Endometrium (tissue), 2 donors: Measurements from ENCODE around the gene PRIM2.
"Not testable (repeated sequence)": the region's sequence is repeated elsewhere in the genome, so short reads cannot be mapped to it uniquely, and the experiment has no call there.

Experiments used
- FAIRE-seq: peaks from 2 replicates; lab custom pipeline; 2012; peaks lifted over from hg19 to GRCh38; lab: Jason Lieb, UNC
- donor health status: control.
- donor health status: control.

The PRIM2 gene

DNA sequence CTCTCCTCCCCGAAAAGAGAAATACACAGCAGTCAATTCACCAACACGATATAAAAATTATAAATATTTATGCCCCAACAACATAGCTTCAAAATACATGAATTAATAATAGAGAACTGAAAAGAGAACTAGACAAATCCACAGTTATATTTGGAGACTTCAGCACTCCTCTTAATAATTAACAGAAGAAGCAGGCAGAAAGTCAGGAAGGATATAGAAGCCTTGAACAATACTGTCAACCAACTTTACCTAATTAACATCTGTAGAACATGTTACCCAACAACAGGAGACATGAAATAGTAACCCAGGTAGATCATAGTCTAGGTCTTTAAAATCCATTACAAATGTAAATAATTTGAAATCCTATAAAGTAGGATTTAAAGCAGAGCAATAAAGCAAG is 293.2 kb downstream of the PRIM2 start:
- not testable (repeated sequence) for FAIRE-seq

DNA sequence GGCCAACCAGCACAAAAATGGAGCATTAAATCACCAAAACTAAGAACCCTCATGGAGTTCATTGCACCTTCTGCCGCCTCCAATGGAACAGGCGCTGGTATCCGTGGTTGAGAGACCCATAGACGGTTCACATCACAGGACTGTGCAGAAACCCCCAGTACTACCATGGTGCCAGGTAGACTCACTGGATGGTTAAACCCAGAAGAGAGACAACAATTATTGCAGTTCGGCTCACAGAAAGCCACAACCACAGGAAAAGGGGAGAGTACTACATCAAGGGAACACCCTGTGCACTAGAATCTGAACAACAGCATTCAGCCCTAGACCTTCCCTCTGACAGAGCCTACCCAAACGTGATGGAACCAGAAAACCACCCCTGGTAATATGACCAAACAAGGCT is 301.5 kb downstream of the PRIM2 start:
- not testable (repeated sequence) for FAIRE-seq

DNA sequence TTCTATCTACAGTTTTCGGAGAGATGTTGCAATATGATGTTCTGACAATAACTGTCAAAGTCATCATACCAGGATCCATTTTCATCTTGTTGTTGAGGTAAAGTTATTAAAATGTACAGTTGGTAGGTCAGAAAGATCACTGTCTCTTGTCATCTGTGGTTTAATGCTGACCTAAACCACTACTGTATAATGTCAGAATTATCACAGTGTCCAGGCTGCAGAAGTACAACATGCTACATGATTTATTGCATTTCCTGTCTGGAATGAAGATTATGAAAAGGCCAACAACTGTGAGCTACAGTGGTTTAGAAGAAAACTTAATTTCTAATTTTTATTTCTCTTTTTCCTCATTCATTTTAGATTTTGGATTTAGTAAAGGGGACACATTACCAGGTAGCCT is 314.3 kb downstream of the PRIM2 start:
- not testable (repeated sequence) for FAIRE-seq

DNA sequence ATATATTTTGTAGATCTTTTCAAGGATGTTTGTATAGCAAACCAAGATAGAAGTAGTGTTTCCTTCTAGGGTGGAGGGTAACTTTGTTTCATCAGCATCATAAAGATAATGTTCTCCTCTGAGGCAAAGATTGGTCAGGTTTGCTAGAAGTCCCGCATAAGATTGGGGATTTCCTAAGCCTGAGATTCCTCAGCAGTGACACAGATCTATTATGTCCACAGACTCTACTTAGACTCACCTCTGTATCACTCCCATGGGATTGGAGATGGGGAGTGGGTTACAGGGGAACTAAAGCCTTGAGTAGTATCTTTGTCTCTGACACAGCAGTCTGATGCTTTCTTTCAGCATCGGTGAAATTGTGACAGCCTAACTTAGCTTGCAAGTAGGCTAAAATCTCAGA is 341.1 kb downstream of the PRIM2 start:
- FAIRE-seq = not testable (repeated sequence)

DNA sequence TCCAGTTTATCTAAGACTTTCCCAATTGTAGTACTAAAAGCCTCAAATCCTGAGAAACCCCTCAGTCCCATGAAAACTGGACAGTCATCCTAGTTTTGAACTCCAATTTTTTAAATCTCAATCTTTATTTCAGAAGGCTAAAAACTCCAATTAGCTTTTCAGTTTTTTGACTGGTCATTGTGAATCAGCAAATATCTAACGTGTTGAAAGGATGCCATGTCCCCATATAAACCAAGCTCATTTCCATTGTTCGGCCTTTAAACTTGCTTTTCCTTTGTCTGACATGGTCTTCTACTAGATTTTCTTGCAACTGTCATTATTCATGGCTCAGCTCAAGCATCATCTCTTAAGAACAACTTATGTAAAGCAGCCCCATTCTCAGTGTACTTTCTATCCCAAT is 342.4 kb downstream of the PRIM2 start:
- not testable (repeated sequence) for FAIRE-seq

DNA sequence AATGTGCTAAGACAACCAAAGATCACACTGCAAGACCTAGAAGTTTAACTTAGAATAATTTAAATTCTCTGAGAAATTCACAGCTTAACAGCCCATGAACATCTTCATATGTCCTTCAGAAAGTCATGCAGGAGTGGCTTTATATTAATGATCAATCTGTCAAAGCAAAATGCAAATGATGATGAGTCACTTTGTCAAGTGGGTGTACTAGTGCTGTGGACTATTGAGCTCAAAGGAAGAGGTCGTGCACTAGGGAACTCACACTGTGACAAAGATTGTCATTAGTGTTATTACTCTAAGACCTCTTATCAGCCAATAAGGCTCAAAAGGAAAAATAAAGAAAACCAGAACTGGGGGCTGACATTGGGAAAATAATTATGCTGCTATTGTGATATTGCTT is 343.5 kb downstream of the PRIM2 start:
- not testable (repeated sequence) for FAIRE-seq

DNA sequence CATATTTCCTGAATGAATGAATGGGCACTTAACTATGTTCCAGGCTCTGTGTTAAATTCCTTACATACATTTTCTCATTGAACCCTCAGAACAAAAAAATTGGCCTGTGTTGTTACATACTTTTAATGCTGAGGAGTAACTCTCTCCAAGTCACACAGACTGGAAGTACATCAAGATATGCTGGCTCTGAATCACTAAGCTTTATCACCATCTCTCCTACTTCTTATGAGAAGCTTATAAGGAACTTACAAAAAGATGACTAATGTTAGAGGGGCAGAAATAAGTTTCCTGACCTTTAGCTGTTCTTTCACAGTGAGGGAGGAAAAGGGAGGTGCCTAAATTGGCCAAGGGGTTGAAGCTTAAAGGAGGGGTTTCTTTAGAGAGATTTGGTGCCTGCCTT is 350.7 kb downstream of the PRIM2 start:
- FAIRE-seq = not testable (repeated sequence)

DNA sequence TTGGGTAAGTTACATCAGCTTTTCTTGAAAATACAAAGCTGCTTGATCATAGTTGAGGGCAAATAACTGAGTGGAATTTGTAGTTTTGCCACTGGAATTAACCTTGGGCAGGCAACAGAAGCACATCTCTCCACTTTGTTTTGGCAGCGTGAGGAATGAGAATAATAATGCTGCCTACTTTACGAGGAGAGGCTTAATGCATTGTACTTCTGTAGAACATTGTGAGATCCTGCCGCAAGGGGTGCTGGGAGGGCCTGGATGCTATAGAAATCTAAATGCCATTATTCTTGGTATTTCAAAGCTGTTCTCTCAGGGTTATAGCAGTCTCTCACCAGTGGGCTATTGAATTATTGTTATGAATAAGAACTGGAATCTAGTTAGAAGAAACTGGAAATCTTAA is 353.8 kb downstream of the PRIM2 start:
- FAIRE-seq = not testable (repeated sequence)

DNA sequence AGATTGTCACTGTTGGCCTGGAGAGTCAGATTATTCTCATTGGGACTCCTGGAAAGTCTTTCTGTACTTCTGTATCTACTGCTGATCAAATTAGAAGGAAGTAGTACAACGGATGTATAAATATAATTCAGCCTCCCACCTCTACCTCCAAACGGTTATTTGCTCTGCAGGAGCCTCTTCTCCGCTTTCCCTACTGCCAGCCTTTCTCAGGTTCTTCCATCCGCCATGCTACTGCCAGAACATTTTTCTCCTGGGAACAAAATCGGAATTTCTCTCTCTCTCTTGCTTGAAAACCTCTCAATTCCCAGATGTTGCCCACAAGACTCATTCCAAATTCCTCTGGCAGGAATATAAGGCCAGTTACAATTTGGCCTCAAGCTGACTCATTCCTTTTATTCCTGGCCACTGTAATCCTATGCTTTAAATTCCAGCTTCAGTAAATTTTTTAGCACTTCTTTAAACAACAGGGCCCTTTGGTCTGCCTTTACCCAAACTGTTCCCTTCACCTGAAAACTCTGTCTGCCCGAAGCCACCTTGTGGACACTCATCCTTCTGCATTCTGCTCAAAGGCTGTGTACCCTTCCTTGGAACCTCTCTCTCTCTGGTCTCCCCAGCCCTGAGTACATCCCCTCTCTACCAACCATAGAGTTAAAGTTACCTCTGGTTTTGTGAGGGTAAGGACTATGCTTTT is 354.7 kb downstream of the PRIM2 start:
- not testable (repeated sequence) for FAIRE-seq

DNA sequence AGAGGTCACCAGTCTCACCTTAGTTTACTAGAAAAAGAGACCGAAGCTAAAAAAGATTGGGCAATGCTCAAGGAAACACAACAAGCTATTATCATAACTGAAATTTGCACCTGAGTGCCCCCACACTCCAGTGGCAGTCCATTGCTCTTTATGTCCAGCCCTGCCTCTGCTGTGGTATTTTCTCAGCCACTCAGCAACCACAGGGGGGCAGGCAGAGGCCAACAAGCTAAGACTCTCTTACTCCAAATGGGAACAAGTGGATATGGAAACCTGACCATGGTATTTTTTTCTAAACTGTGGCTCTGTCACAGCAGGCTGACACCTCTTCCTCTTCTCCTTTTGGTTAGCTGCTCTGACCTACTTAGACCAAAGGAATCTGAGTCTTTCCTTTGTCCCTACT is 355.9 kb downstream of the PRIM2 start:
- not testable (repeated sequence) for FAIRE-seq

DNA sequence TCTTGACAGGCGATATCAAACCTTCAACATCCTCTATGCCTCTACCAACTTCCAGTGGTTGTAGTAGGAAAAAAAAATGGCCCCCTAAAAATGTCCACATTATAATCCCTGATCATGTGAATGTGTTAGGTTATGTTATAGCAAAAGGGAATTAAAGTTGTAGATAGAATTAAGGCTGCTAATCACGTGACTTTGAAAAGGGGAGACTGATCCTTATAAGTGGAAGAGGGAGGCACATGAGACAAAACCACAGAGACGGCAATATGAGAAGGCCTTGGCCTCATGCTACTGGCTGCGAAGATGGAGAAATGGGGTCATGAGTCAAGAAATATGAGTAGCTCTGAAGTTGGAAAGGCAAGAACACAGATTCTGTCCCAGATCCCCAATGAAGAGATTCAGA is 358.0 kb downstream of the PRIM2 start:
- not testable (repeated sequence) for FAIRE-seq

DNA sequence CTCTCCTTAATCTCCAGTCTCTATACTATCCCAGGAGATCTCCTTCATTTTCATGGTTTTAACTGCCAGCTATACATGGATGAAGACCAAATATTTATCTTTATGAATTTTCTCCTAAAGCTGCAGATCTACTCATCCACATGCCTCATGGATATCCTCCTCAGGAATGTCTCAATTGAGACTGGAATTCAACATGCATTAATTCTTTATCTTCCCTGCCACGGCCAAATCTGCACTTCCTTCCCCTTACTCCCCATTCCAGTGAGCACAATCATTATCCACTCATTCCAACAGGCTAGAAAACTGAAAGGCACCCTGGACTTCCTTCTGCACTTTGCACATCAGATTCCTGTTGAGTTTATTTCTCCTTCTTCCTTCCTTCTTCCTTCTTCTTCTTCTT is 379.0 kb downstream of the PRIM2 start:
- FAIRE-seq = not testable (repeated sequence)
